NCI-H510A treated with DMSO at 0.1 percent for 48 hours (cell line): ENCODE measurements around the gene AP2A2.
A peak's percentile ranks its signal among the peaks of the same experiment; 100 is the strongest.

Source experiments
- DNase-seq: peaks from one replicate; lab custom pipeline; 2025; lab: John Stamatoyannopoulos, UW

AP2A2 gene

DNA sequence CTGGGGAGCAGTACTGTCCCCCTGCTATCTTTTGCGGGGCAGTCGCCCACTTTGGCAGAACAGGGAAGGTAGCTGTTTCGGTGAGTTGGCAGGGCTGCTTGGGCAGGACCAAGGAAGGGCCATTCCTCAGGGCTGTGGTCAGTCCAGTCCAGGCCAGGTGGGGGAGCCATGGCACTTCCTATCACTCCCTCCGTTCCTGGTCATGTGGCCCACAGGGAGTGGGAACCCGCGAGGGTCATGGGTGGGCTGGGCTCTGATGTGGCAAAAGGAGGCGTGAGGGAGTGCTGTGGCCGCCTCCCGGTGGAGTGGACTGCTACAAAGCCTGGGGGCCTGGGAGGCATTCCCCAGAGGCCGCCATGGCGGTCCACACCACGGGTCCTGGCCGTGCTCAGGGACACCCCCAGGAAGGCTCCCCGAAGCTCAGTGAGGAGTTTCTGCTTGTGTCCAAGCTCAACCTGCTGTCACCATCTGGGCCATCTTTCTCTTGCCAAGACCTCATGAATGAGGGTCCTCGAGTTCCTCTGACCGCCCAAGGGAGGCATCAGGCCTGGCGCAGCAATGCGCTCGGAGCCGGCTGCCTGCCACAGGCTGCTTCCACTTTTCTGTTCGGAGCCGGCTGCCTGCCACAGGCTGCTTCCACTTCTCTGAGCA lies 27.0 kb upstream of the AP2A2 start:
- no peak for DNase-seq

- DNase-seq = no peak
Measured at GRCh38 chr11:899724-900123, 25.9 kb upstream of the AP2A2 start.

- DNase-seq = no peak
Measured at GRCh38 chr11:900545-900944, 25.1 kb upstream of the AP2A2 start.

DNA sequence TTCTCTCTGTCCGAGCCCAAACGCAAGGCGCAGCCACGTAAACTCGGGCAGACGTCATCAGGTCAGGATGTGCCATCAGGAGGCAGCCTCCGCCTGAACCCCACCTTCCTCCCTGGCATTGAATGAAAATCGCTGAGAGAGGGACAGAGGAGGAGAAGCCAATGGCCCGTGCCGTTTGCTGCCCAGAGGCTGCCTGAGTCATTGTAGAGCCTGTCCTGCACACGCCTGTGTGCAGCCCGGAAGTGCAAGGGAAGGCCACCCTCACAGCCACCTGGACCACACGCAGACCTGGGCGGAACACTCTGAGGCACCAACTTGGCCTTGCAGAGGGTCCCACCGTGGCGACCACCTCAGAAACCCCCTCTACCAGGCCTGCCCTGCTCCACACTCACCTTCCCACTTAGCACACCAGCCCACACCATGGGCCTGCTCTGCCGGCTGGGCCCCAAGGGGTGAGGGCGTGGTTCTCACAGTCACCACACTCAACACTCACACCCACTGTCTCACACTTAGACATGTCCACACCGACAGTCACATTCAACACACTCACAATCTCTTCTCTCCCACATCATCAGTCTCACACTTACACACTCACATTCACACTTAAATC lies 24.1 kb upstream of the AP2A2 start:
- DNase-seq = no peak

DNA sequence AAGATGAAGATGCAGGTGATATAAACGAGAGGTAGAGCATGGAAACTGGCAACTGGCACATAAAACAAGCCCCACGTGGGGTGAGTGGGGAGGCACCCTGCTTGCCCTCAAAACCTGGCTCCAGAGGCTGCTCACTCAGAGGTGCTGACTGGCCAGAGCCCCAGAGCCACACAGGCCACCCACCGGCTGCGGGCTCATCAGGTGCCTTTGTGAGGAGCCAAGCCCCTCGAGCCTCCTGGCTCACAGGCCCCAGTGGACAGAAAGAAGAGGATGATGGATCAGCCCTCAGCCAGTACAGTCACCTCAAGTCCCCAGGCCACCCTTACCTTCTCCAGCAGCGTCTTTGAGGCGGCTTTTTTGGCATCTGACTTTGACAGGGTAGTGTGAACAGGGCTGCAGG lies 21.3 kb upstream of the AP2A2 start:
- DNase-seq = no peak

GRCh38 chr11:905952-906351 lies 19.7 kb upstream of the AP2A2 start:
- no peak for DNase-seq

GRCh38 chr11:907668-908067 lies 18.0 kb upstream of the AP2A2 start:
- DNase-seq = no peak

DNA sequence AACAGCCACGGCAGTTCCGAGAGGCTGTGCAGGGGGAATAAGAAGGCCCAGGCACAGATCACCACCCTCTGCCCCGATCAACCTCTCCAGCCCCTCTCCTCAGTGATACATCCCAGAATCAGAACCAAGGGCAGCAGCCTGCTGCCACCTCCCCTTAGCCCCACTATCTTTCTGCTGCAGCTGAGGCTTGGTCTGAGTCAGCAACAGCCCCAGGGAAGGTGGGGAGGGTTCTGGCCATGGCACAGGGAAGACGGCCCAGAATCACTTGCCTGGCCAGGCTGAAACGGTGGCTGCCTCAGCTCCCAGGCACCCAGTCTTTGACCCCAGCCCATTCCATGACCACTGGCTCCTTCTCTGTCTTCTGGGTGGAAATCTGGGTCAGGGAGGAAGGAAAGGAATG lies 17.4 kb upstream of the AP2A2 start:
- DNase-seq = no peak

GRCh38 chr11:909406-909805 lies 16.3 kb upstream of the AP2A2 start:
- DNase-seq = no peak

- DNase-seq = no peak
Measured at GRCh38 chr11:910044-910588, 15.6 kb upstream of the AP2A2 start.

- peak; percentile 64 for DNase-seq
Measured at GRCh38 chr11:910589-911030, 15.1 kb upstream of the AP2A2 start, which contains the start of gene CHID1. Gene CHID1, minus strand, starts transcription at chr11:910810. Its CDS starts 5,994 bp downstream, at chr11:904816.

DNA sequence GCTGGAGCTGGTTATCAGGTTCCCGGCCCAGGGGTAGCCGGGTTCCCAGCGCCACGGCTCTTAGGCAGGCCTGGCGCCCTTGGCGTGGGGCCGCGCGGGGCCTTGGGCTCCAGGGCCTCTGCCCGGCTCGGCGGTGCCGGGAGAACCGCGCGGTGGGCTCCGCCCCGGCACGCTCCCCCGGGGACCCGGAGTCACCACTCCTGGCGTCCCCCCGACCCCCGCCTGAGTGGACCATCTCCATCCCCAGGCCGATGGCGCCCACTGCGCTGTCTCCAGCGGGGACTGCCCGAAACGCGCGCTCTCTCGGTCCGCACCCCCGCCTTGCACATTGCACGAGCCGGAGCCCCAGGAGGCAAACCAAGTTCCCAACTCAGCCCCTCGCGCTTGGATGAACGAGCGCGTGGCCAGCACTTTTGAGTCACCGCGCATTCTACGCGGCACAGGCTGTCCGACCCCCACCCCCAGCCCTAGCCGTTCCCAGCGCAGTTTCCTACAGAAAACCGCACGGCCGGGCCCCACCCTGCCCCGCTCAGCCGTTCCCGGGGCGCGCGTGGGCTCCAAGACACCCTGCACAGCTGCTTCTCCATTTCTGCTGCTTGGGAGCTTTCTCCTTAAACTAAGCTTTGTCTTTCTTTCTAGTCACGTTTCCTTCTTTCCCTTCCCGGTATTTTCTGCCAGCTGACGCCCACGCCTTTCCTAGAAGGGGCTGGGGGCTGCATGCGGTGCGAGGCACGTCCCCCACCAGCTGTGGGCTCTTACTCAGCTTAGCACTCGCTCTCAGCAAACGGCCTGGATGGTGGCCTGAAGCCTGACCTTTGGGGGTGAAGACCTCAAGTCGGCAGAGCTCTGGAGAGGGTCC lies 14.4 kb upstream of the AP2A2 start:
- no peak for DNase-seq

- DNase-seq = no peak
Measured at GRCh38 chr11:911890-912219, 13.8 kb upstream of the AP2A2 start.

DNA sequence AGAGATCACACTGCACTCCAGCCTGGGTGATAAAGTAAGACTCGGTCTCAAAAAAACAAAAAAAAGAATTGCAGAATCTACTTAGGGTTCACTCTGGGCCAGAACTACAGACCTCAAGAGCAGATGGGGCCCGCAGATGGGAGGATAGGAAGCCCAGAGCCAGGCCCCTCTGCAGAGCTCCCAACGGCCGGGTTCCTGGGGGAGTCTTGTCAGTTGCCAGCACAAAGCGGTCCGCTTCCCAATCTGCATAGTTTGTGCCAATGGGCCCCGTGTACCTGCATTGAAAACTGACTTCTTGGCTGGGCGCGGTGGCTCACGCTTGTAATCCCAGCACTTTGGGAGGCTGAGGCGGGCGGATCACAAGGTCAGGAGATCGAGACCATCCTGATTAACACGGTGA lies 13.4 kb upstream of the AP2A2 start:
- DNase-seq = no peak

DNA sequence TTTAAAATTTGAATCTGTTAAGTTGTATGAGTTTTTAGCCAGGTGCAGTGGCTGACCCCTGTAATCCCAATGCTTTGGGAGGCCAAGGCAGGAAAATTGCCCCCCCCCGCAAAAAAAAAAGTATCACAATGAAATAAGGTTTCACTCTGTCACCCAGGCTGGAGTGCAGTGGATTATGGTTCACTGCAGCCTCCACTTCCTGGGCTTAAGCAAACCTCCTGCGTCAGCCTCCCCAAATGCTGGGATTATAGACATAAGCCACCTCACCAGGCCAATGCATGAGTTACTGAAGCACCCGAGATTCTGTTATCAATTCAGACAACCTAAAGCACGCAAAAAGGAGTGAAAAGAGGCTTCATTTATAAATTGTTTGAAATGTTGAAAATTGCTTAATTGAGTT lies 12.6 kb upstream of the AP2A2 start:
- DNase-seq = no peak

DNA sequence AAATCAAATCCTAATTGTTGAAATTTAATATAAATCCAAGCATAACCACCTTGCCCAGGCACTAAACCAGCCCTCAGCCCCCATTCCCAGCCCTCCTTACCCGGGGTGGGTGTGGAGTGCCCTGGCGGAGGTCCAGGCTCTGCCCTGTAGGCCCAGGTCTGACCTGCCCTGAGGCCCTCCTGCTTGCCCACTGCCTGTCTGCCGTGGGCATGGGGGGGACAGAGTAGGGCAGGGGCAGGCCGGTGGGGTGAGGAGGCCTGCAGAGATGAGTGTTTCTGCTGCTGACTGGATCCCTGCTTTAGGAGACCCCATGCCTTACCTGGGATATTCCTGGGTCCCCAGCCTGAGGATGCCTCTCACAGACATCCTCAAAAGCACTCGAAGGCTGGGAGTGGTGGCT lies 11.5 kb upstream of the AP2A2 start:
- no peak for DNase-seq

DNA sequence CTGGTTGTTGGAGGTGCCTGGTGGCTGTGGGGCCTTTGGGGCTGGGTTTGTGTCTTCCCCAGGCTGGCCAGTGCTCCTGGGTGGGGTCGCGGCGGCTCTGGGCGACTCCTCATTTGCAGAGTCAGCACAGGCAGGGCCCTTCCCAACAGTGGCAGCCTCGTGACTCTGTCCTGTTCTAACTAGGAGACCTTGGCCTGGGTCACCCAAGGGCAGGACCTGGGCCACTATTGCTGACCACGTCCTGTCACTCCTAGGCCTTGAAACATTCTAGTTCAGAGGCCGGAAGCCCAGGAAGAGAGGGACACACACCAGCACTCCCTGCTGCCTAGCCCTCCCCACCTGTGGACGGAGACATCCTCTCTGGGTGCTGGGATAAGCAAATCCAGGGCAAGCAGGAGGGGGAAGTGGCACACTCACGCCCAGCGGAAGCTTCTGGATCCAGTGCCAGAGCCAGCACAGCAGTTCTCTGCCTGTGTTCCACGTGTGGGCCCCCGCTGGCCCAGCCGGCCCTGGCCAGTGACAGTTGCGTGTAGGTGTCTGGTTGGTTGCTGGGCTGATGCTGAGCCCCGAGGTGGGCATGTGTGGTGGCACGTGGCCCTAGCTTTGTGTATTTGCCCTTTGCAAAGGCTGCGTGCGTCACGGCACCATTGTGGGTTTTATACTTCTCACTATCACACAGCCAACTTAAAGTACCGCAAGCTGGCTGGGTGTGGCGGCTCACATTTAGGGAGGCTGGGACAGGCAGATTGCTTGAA lies 10.7 kb upstream of the AP2A2 start:
- no peak for DNase-seq

DNA sequence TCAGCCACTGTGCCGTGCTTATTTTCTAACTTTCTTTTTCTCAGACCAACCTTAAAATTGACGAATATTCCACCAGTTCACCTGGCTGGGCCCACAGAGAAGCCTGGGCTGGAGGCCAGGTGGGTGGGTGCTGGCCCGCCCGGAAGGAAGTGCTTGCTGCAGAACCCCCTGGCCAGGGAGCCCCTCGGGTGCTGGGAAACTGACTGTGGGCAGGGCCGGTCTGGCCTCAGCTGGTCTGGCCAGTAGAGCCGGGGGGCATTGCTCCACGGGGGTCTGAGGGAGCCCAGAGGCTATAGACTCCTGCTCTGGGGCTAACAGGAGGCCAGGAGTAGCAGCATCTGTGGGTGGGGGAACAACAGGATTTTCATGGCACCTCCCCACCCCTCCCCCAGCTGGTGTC lies 8.2 kb upstream of the AP2A2 start:
- no peak for DNase-seq

- no peak for DNase-seq
Measured at GRCh38 chr11:921921-922678, 3.6 kb upstream of the AP2A2 start.

- DNase-seq = no peak
Measured at GRCh38 chr11:923691-924405, 1.8 kb upstream of the AP2A2 start.
